ENCODE results near the gene MAOA.
A peak's percentile ranks its signal among the peaks of the same experiment; 100 is the strongest.

MAOA gene

DNA sequence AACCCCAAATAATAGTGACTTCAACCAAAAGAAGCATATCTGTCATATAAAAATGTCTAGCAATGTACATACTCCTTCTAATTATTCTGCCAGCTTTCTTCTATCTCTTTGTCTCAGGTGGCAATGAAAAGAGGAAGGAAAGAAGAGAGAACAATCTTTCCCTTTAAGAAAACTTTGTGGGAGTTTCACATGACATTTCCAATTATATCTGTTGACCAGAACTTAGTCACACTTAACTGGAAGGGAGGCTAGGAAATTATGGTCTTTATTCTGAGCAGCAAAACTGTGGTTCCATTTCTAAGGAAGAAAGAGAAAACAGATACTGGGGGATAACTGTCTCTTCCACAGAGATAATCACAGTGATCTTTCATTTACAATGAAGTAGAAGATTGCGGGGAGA, 12.9 kb upstream of the MAOA start:
- DNase-seq (ENCODE audit: extremely low spot score), result no peak
- POLR2A ChIA-PET, result no interaction called here

DNA sequence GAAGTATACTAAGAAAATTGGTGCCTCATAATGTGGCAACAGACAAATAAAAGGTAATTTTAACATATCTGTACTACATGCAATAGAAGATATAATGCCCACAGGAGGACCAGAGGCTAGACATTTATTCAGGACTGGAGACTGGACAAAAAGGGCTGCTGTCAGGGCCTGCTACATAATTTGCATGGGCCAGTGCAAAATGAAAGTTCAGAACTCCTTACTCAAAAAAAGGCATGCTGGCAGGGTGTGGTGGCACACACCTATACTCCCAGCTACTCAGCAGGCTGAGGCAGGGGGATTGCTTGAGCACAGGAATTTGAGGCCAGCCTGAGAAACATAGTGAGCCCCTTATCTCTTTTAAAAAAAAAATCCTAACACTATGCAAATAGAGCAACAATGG, 12.4 kb upstream of the MAOA start:
- ChIA-PET CTCF (no interaction called here), POLR2A (no interaction called here)
- TF ChIP-seq FOXK2 (IDR thresholded peaks at IDR 0.05) (no peak), FOXM1 (IDR thresholded peaks at IDR 0.05; ENCODE audit: borderline replicate concordance) (no peak), BHLHE40 (IDR thresholded peaks at IDR 0.05; ENCODE audit: borderline replicate concordance) (no peak), ARNT (IDR thresholded peaks at IDR 0.05) (no peak), PKNOX1 (IDR thresholded peaks at IDR 0.05) (no peak), LEF1 (IDR thresholded peaks at IDR 0.05; ENCODE audit: borderline replicate concordance) (no peak), SUZ12 (IDR thresholded peaks at IDR 0.05) (no peak), FOXA1 (IDR thresholded peaks at IDR 0.05) (no peak)

More for the DNA sequence above, 12.9 kb upstream of the MAOA start:
- CTCF ChIA-PET, result no interaction called here
- no peak for TF ChIP-seq ELF4 (IDR thresholded peaks at IDR 0.05)
- TF ChIP-seq ZNF384 (IDR thresholded peaks at IDR 0.05), result no peak
- TF ChIP-seq NFRKB (IDR thresholded peaks at IDR 0.05), result no peak
- no peak for TF ChIP-seq FOXK2 (IDR thresholded peaks at IDR 0.05)
- no peak for TF ChIP-seq TARDBP (IDR thresholded peaks at IDR 0.05)

GRCh38 chrX:43644124-43644701, 11.9 kb upstream of the MAOA start:
- ChIA-PET POLR2A (no interaction called here), CTCF (interaction anchor here (0.6 kb wide), 1 partner anchor 72 kb away, joined by 7 read pairs; no protein-coding TSS in a partner anchor)
- TF ChIP-seq LEF1 (IDR thresholded peaks at IDR 0.05; ENCODE audit: borderline replicate concordance) (no peak), HDGF (IDR thresholded peaks at IDR 0.05; ENCODE audit: borderline replicate concordance) (no peak), FOXK2 (IDR thresholded peaks at IDR 0.05) (no peak), CTBP1 (IDR thresholded peaks at IDR 0.05; ENCODE audit: borderline replicate concordance) (no peak), L3MBTL2 (conservative IDR thresholded peaks at IDR 0.05) (no peak), ARNT (IDR thresholded peaks at IDR 0.05) (no peak), TARDBP (IDR thresholded peaks at IDR 0.05) (no peak), FOXA1 (IDR thresholded peaks at IDR 0.05) (no peak), BHLHE40 (IDR thresholded peaks at IDR 0.05; ENCODE audit: borderline replicate concordance) (no peak), ZNF384 (IDR thresholded peaks at IDR 0.05) (no peak), ELF4 (IDR thresholded peaks at IDR 0.05) (no peak), PKNOX1 (IDR thresholded peaks at IDR 0.05) (no peak), SP1 (IDR thresholded peaks at IDR 0.05) (no peak), SUZ12 (IDR thresholded peaks at IDR 0.05) (no peak), NFRKB (IDR thresholded peaks at IDR 0.05) (no peak), FOXM1 (IDR thresholded peaks at IDR 0.05; ENCODE audit: borderline replicate concordance) (no peak)
- no peak for DNase-seq (ENCODE audit: extremely low spot score)

More for the DNA sequence above, 12.4 kb upstream of the MAOA start:
- no peak for DNase-seq (ENCODE audit: extremely low spot score)

- no peak for TF ChIP-seq FOXA1 (IDR thresholded peaks at IDR 0.05)
- no peak for TF ChIP-seq PKNOX1 (IDR thresholded peaks at IDR 0.05)
- no peak for TF ChIP-seq FOXK2 (IDR thresholded peaks at IDR 0.05)
- TF ChIP-seq ELF4 (IDR thresholded peaks at IDR 0.05), result no peak
- TF ChIP-seq NFRKB (IDR thresholded peaks at IDR 0.05), result no peak
- TF ChIP-seq BHLHE40 (IDR thresholded peaks at IDR 0.05; ENCODE audit: borderline replicate concordance), result no peak
- no peak for TF ChIP-seq CTBP1 (IDR thresholded peaks at IDR 0.05; ENCODE audit: borderline replicate concordance)
- no peak for TF ChIP-seq L3MBTL2 (conservative IDR thresholded peaks at IDR 0.05)
- no peak for TF ChIP-seq FOXM1 (IDR thresholded peaks at IDR 0.05; ENCODE audit: borderline replicate concordance)
- POLR2A ChIA-PET, result no interaction called here
- DNase-seq (ENCODE audit: extremely low spot score), result no peak
- CTCF ChIA-PET, result no interaction called here
Measured at GRCh38 chrX:43646800-43647199, 9.3 kb upstream of the MAOA start.

DNA sequence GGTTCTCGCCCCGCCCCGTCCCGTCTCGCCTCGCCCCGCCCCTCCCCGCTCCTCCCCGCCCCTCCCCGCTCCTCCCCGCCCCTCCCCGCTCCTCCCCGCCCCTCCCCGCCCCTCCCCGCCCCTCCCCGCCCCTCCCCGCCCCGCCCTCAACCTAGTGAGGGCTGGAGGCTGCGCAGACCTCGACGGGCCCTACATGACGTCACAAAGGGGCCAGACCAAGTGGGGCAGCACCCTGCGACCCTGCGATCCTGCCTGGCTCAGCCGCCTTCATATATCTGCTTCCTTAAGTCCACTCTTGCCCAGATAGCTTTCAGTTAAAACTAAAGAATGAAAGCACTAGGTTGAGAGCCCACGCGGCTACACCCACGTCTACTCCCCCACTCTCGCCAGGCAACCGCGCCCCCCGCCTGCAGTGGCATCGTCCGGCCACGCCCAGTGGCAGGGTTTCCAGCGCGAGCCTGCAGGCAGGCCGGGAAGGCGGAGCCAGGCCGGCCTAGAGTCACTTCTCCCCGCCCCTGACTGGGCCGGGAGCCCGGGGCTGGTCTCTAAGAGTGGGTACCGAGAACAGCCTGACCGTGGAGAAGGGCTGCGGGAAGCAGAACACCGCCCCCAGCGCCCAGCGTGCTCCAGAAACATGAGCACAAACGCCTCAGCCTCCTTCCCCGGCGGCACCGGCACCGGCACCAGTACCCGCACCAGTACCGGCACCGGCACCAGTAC, 1.5 kb upstream of the MAOA start:
- TF ChIP-seq FOXM1 (IDR thresholded peaks at IDR 0.05; ENCODE audit: borderline replicate concordance), result 0 out of 2 replicates have a peak, but pooled peaks have one; percentile 46
- no peak for TF ChIP-seq NFRKB (IDR thresholded peaks at IDR 0.05)
- TF ChIP-seq BHLHE40 (IDR thresholded peaks at IDR 0.05; ENCODE audit: borderline replicate concordance), result peak; percentile 83

GRCh38 chrX:43655151-43656004, 721 bp upstream of the MAOA start:
- peak; percentile 12 for DNase-seq (ENCODE audit: extremely low spot score)
- CTCF ChIA-PET, result no interaction called here
- POLR2A ChIA-PET, result no interaction called here
- TF ChIP-seq SP1 (IDR thresholded peaks at IDR 0.05), result no peak
- no peak for TF ChIP-seq PKNOX1 (IDR thresholded peaks at IDR 0.05)
- no peak for TF ChIP-seq FOXA1 (IDR thresholded peaks at IDR 0.05)
- no peak for TF ChIP-seq ZNF384 (IDR thresholded peaks at IDR 0.05)
- TF ChIP-seq NFRKB (IDR thresholded peaks at IDR 0.05), result no peak
- no peak for TF ChIP-seq TARDBP (IDR thresholded peaks at IDR 0.05)
- TF ChIP-seq L3MBTL2 (conservative IDR thresholded peaks at IDR 0.05), result 0 out of 2 replicates have a peak, but pooled peaks have one; percentile 31

More for the DNA sequence above, 1.5 kb upstream of the MAOA start:
- CTCF ChIA-PET, result no interaction called here
- DNase-seq (ENCODE audit: extremely low spot score), result peak; percentile 88
- POLR2A ChIA-PET, result no interaction called here

All from HEK293T (cell line).